GM12878 (cell line): ENCODE results near the gene SCMH1. TPM values are rescaled to one million over a fixed set of nuclear protein-coding genes. Genes with fewer than 3 reads are reported as not detected.

Experiments used
- ATAC-seq: fragments of 200-7000 bp; cut with Tn5 transposase; 3 replicates; pipeline ENCODE4 v1.9.1; 2020; ENCODE audit warnings: mild to moderate bottlenecking, moderate library complexity
- BruUV-seq: library from RNA; stranded (reverse); fragments of 400-500 nt; replicated peaks from 2 replicates; lab custom pipeline; 2021; lab: Mats Ljungman, UMichigan
- CTCF ChIA-PET: fragments of 300-600 bp; sonication (Branson Sonifier 250); formaldehyde crosslinking; extraction: SDS; loops from one replicate; lab custom pipeline; 2021; ENCODE audit warnings: inconsistent platforms; lab: Yijun Ruan, JAX
- POLR2A ChIA-PET: fragments of 350-600 bp; formaldehyde crosslinking; extraction: SDS; loops from one replicate; lab custom pipeline; 2021; ENCODE audit warnings: inconsistent platforms; lab: Charles Lee
- RAD21 ChIA-PET: fragments of 300-600 bp; sonication (Branson Sonifier 250); formaldehyde crosslinking; loops from one replicate; lab custom pipeline; 2023; ENCODE audit warnings: antibody characterized with exemption; ENCODE audit not compliant: unreplicated experiment; lab: Charles Lee
- SMC1A ChIA-PET: fragments of 300-600 bp; sonication (Branson Sonifier 250); formaldehyde crosslinking; loops from one replicate; lab custom pipeline; 2023; ENCODE audit not compliant: unreplicated experiment, uncharacterized antibody; lab: Charles Lee
- DNase-seq: peaks from one replicate; pipeline ENCODE4 v3.0.0-alpha.2; 2011; ENCODE audit warnings: low read depth, low spot score
- FAIRE-seq: peaks from 3 replicates; lab custom pipeline; 2011; peaks lifted over from hg19 to GRCh38; lab: Jason Lieb, UNC
- H2AFZ ChIP-seq: 2 replicates; pipeline ENCODE4 v1.6.0; 2011; ENCODE audit warnings: low read depth, low read length, control low read depth; ENCODE audit not compliant: control insufficient read depth
- H3K27ac ChIP-seq: 2 replicates; pipeline ENCODE4 v1.5.1; 2011; ENCODE audit warnings: control low read depth; ENCODE audit not compliant: control insufficient read depth, insufficient read depth
- H3K27me3 ChIP-seq, 2 experiments: replicated peaks in 1 of 2; 2 replicates each; pipeline versions ENCODE4 v1.6.0 to v1.6.1; 2011; ENCODE audit warnings: low read length in 1 of 2; ENCODE audit not compliant: control insufficient read depth in 2 of 2, insufficient read depth in 2 of 2
- H3K36me3 ChIP-seq, 2 experiments: 2 replicates each; pipeline ENCODE4 v1.5.1; 2011; ENCODE audit warnings: low read length in 1 of 2; ENCODE audit not compliant: control insufficient read depth in 2 of 2, insufficient read depth in 2 of 2
- H3K4me1 ChIP-seq: 2 replicates; pipeline ENCODE4 v1.6.1; 2011; ENCODE audit warnings: mild to moderate bottlenecking, low read length, moderate library complexity, mixed read lengths; ENCODE audit not compliant: control insufficient read depth, insufficient read depth
- H3K4me2 ChIP-seq: 2 replicates; pipeline ENCODE4 v1.6.0; 2011; ENCODE audit warnings: control low read depth; ENCODE audit not compliant: control insufficient read depth, insufficient read depth
- H3K4me3 ChIP-seq: fragments of 200-600 bp; sonication (generic); 2 replicates; pipeline ENCODE4 v1.5.1; 2016
- H3K79me2 ChIP-seq: 2 replicates; pipeline ENCODE4 v1.6.0; 2011; ENCODE audit warnings: low read length; ENCODE audit not compliant: control insufficient read depth, insufficient read depth
- H3K9ac ChIP-seq: 2 replicates; pipeline ENCODE4 v1.8.0; 2011; ENCODE audit warnings: low read length, control low read depth, mixed read lengths; ENCODE audit not compliant: control insufficient read depth, insufficient read depth
- H3K9me3 ChIP-seq: replicated peaks from 3 replicates; pipeline ENCODE4 v1.5.1; 2011; ENCODE audit warnings: mild to moderate bottlenecking, low read length; ENCODE audit not compliant: control insufficient read depth, insufficient read depth
- H4K20me1 ChIP-seq: 2 replicates; pipeline ENCODE4 v1.6.0; 2011; ENCODE audit not compliant: control insufficient read depth, insufficient read depth
- CHD1 ChIP-seq: IDR thresholded peaks from 2 replicates; pipeline ENCODE4 v1.6.1; 2012; ENCODE audit warnings: low read depth, low read length, improper control_type of control experiment
- DPF2 ChIP-seq: fragments of 450-650 bp; IDR thresholded peaks from 2 replicates; pipeline ENCODE4 v1.6.1; 2017; ENCODE audit warnings: mild to moderate bottlenecking
- ESRRA ChIP-seq: IDR thresholded peaks from 2 replicates; pipeline ENCODE4 v1.6.1; 2012; ENCODE audit warnings: mild to moderate bottlenecking, low read length, improper control_type of control experiment
- FOXM1 ChIP-seq: IDR thresholded peaks from 2 replicates; pipeline ENCODE4 v1.6.1; 2012; ENCODE audit warnings: low read depth, mild to moderate bottlenecking, inconsistent platforms, low read length, moderate library complexity
- IRF4 ChIP-seq: IDR thresholded peaks from 2 replicates; pipeline ENCODE4 v1.6.1; 2011; ENCODE audit warnings: low read depth, low read length
- JUNB ChIP-seq: IDR thresholded peaks from 2 replicates; pipeline ENCODE4 v1.6.1; 2016; ENCODE audit warnings: antibody characterized with exemption, mild to moderate bottlenecking
- MTA2 ChIP-seq: fragments of 450-650 bp; IDR thresholded peaks from 2 replicates; pipeline ENCODE4 v1.6.1; 2016; ENCODE audit warnings: low read depth, mild to moderate bottlenecking, moderate library complexity
- NR2F1 ChIP-seq: fragments of 450-650 bp; conservative IDR thresholded peaks from 2 replicates; pipeline ENCODE4 v1.6.1; 2017; ENCODE audit warnings: mild to moderate bottlenecking
- RBBP5 ChIP-seq: fragments of 200-600 bp; sonication (generic); conservative IDR thresholded peaks from 2 replicates; pipeline ENCODE4 v1.6.1; 2016
- SRF ChIP-seq, 2 experiments: IDR thresholded peaks; 2 replicates each; pipeline ENCODE4 v1.6.1; 2011; ENCODE audit warnings: low read depth in 2 of 2, low read length in 2 of 2, mild to moderate bottlenecking in 1 of 2, moderate library complexity in 1 of 2
- TARDBP ChIP-seq: IDR thresholded peaks from 2 replicates; pipeline ENCODE4 v1.6.1; 2016; ENCODE audit warnings: borderline replicate concordance
- WGBS: methylation state at CpG from one replicate; pipeline ENCODE4 v1.1.6; 2016; ENCODE audit warnings: low lambda C conversion rate; ENCODE audit not compliant: insufficient replicate concordance, insufficient coverage; ENCODE audit errors: missing lambda C conversion rate; 5-methylcytosine and 5-hydroxymethylcytosine counted together
- in situ Hi-C: fragments of 300-500 bp; cut with MboI; formaldehyde crosslinking; loops from 9 replicates; pipeline ENCODE4 v1.14.3; 2018; ENCODE audit warnings: mixed read lengths
- intact Hi-C: fragments of 100-400 bp; cut with micrococcal nuclease; formaldehyde crosslinking; loops from one replicate; pipeline ENCODE4 v1.14.2; 2022; ENCODE audit not compliant: unreplicated experiment
- polyA plus RNA-seq, 11 experiments: library from polyadenylated mRNA; depleted of rRNA in 4 of 11; unstranded in 6 of 11; stranded (reverse) in 5 of 11; fragments of >200 nt; fragmentation: Nextera tagmentation in 4 of 11; fragmentation: Illumina TruSeq in 1 of 11; extraction: Ambion mirVana in 4 of 11; extraction: Trizol in 1 of 11; gene quantifications; 1 replicate in 1 of 11; 2 replicates in 10 of 11; pipeline versions ENCODE4 v1.2.1 to v1.2.3, GENCODE V29; 2011 to 2016; ENCODE audit warnings: inconsistent platforms in 2 of 11, missing spikeins in 2 of 11, low read depth in 1 of 11
- total RNA-seq, 4 experiments: library from RNA; depleted of rRNA in 3 of 4; stranded (reverse); fragments of >200 nt in 3 of 4; fragmentation: Illumina TruSeq in 1 of 4; extraction: Trizol in 1 of 4; gene quantifications; 2 replicates each; pipeline versions ENCODE4 v1.2.1 to v1.2.3, GENCODE V29; 2013 to 2021
- TF ChIP-seq, protein P1 (sequence below): fragments of 450-650 bp; formaldehyde crosslinking; IDR thresholded peaks from 2 replicates; pipeline ENCODE4 v1.4.0; 2022; ENCODE audit warnings: mild to moderate bottlenecking, moderate library complexity

The SCMH1 gene
- total and polyA plus RNA-seq, 10 of the 15 experiments (the other 5 are each of a cell fraction or from before 2014, with no cell fraction given), result 7.5 to 44.1 (median 27.8) TPM

DNA sequence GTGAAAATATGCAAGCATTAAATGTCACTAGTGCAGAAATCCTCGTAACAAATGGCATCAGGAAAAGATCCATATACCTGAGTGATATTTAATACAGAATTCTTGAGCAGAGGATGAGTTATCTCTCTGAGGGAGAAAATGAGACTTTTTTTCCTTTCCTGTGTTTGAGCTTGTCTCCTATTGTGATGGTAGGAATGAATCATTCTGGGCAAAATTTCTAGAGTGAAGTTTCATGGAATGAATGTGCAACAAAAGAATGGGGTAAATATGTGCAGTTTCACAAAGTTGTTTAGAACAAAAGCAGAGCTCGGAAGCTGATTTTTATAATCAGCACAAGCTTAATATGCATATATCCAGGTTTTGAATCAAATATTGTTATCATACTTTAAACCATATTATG is 258.0 kb downstream of the SCMH1 start:
- peaks cover 14 to 20% of the 10 kb centered on the region in 2 experiments for H3K36me3 ChIP-seq
- H2AFZ ChIP-seq, result no peak overlapping the region
- no peak overlapping the region for H3K4me3 ChIP-seq
- H3K9me3 ChIP-seq, result no peaks in the 10 kb centered on the region
- H4K20me1 ChIP-seq, result no peaks in the 10 kb centered on the region; the same call in 1 of the 2 replicates
- in situ Hi-C loops (no loop called here), intact Hi-C loops (no loop called here)
- CTCF ChIA-PET, result interaction anchor here (0.6 to 2.5 kb wide), 3 partner anchors 20 to 229 kb away, joined by 3 to 9 read pairs (median 4); no protein-coding TSS in a partner anchor
- no TSS peak for BruUV-seq
- POLR2A ChIA-PET, result no interaction called here
- no peaks in the 10 kb centered on the region for H3K27me3 ChIP-seq
- H3K9ac ChIP-seq, result no peak overlapping the region
- DNase-seq (no peak), ATAC-seq (no peak)
- 96% methylated on average over 2 of the region's 2 CpGs for WGBS
- 0 out of 2 replicates have a peak overlapping the region, but pooled peaks have one; percentile 23 for H3K4me2 ChIP-seq
- SMC1A ChIA-PET, result interaction anchor here (0.9 to 3.2 kb wide), 4 partner anchors 9 to 19 kb away, joined by 3 to 13 read pairs (median 6); no protein-coding TSS in a partner anchor
- H3K79me2 ChIP-seq, result peaks cover 43% of the 10 kb centered on the region
- peaks cover 4% of the 10 kb centered on the region; the same call in 1 of the 2 replicates for H3K4me1 ChIP-seq
- no peak overlapping the region for H3K27ac ChIP-seq
- TF ChIP-seq JUNB (0 out of 2 replicates have a peak, but pooled peaks have one; percentile 27), DPF2 (no peak)
- TF ChIP-seq, all 136 proteins: peak for 1
- RAD21 ChIA-PET, result interaction anchor here (1.8 kb wide), 1 partner anchor 20 kb away, joined by 8 read pairs; no protein-coding TSS in a partner anchor
- no peak for FAIRE-seq

DNA sequence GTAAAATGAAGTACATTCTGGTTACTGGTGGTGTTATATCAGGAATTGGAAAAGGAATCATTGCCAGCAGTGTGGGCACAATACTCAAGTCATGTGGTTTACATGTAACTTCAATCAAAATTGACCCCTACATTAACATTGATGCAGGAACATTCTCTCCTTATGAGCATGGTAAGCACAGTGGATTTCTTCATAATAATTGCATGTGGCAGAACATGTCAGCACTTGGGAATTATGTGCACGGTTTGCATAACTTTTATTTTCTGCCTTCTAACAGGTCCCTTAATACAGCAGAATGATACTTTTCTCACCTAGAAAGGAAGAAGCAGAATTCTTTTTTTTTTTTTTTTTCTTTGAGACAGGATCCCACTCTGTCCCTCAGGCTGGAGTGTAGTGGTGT is 258.8 kb downstream of the SCMH1 start:
- in situ Hi-C loops (no loop called here), intact Hi-C loops (no loop called here)
- DNase-seq, result no peak
- Histone ChIP-seq H3K4me1 (peaks cover 4% of the 10 kb centered on the region; the same call in 1 of the 2 replicates), H3K9me3 (no peaks in the 10 kb centered on the region), H3K9ac (no peak overlapping the region), H3K4me2 (peak overlapping the region; percentile 39; the same call in 1 of the 2 replicates), H3K4me3 (no peak overlapping the region), H3K36me3 (peaks cover 12 to 17% of the 10 kb centered on the region in 2 experiments), H4K20me1 (no peaks in the 10 kb centered on the region; the same call in 1 of the 2 replicates), H3K27ac (no peak overlapping the region), H2AFZ (no peak overlapping the region), H3K27me3 (no peaks in the 10 kb centered on the region), H3K79me2 (peaks cover 43% of the 10 kb centered on the region)
- ChIA-PET SMC1A (interaction anchor here (0.7 to 3.2 kb wide), 4 partner anchors 8 to 20 kb away, joined by 3 to 13 read pairs (median 4); no protein-coding TSS in a partner anchor), RAD21 (interaction anchor here (0.6 kb wide), 1 partner anchor 30 kb away, joined by 3 read pairs; no protein-coding TSS in a partner anchor), POLR2A (interaction anchor here (0.5 to 1.9 kb wide), 2 partner anchors 20 to 431 kb away, joined by 3 to 6 read pairs; no protein-coding TSS in a partner anchor), CTCF (interaction anchor here (0.6 to 1.4 kb wide), 2 partner anchors 20 to 228 kb away, joined by 3 to 4 read pairs; no protein-coding TSS in a partner anchor)
- FAIRE-seq, result no peak
- BruUV-seq, result no TSS peak
- no peak for ATAC-seq
- TF ChIP-seq RBBP5 (no peak), SRF (IDR thresholded peaks at IDR 0.05; ENCODE audit: low read depth in 2 of 2, low read length in 2 of 2) (no peak), MTA2 (no peak), CHD1 (no peak), ESRRA (no peak), IRF4 (no peak), FOXM1 (no peak), NR2F1 (no peak), TARDBP (no peak)
- TF ChIP-seq, protein P1, sequence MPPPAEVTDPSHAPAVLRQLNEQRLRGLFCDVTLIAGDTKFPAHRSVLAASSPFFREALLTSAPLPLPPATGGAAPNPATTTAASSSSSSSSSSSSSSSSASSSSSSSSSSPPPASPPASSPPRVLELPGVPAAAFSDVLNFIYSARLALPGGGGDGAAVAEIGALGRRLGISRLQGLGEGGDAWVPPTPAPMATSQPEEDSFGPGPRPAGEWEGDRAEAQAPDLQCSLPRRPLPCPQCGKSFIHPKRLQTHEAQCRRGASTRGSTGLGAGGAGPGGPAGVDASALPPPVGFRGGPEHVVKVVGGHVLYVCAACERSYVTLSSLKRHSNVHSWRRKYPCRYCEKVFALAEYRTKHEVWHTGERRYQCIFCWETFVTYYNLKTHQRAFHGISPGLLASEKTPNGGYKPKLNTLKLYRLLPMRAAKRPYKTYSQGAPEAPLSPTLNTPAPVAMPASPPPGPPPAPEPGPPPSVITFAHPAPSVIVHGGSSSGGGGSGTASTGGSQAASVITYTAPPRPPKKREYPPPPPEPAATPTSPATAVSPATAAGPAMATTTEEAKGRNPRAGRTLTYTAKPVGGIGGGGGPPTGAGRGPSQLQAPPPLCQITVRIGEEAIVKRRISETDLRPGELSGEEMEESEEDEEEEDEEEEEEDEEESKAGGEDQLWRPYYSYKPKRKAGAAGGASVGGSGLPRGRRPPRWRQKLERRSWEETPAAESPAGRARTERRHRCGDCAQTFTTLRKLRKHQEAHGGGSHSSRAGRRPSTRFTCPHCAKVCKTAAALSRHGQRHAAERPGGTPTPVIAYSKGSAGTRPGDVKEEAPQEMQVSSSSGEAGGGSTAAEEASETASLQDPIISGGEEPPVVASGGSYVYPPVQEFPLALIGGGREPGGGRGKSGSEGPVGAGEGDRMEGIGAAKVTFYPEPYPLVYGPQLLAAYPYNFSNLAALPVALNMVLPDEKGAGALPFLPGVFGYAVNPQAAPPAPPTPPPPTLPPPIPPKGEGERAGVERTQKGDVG (CRISPR knock-in tag), result no peak
- WGBS, result 100% methylated on average over 1 of the region's 1 CpG
